DOHH2 (cell line): ENCODE results near the gene NDUFA12.

Experiments used
- H3F3A ChIP-seq: fragments of 200-600 bp; sonication (generic), shearing (Covaris generic); 2 replicates; pipeline ENCODE4 v1.6.0; 2016; ENCODE audit warnings: antibody characterized with exemption, mild to moderate bottlenecking; ENCODE audit not compliant: control insufficient read depth, insufficient read depth
- H3K27ac ChIP-seq: fragments of 200-600 bp; sonication (generic); 2 replicates; pipeline ENCODE4 v1.5.1; 2014; ENCODE audit warnings: low read depth, mild to moderate bottlenecking, low read length, moderate library complexity
- H3K27me3 ChIP-seq: fragments of 200-600 bp; sonication (generic); 2 replicates; pipeline ENCODE4 v1.6.1; 2014; ENCODE audit warnings: mild to moderate bottlenecking, low read length, mixed read lengths; ENCODE audit not compliant: control insufficient read depth
- H3K36me3 ChIP-seq: fragments of 200-600 bp; sonication (generic); 2 replicates; pipeline ENCODE4 v1.6.1; 2014; ENCODE audit warnings: mild to moderate bottlenecking, low read length, moderate library complexity, mixed read lengths; ENCODE audit not compliant: control insufficient read depth
- H3K4me1 ChIP-seq: fragments of 200-600 bp; sonication (generic); 2 replicates; pipeline ENCODE4 v1.6.1; 2014; ENCODE audit warnings: mild to moderate bottlenecking, low read length, mixed read lengths; ENCODE audit not compliant: control insufficient read depth
- H3K4me2 ChIP-seq: fragments of 200-600 bp; sonication (generic); 2 replicates; pipeline ENCODE4 v1.6.0; 2014; ENCODE audit warnings: mild to moderate bottlenecking, low read length, moderate library complexity
- H3K4me3 ChIP-seq: fragments of 200-600 bp; sonication (generic); 2 replicates; pipeline ENCODE4 v1.5.1; 2014; ENCODE audit warnings: mild to moderate bottlenecking, low read length, mixed read lengths
- H3K79me2 ChIP-seq: fragments of 200-600 bp; sonication (generic); 2 replicates; pipeline ENCODE4 v1.6.1; 2014; ENCODE audit warnings: mild to moderate bottlenecking, low read length, mixed read lengths; ENCODE audit not compliant: control insufficient read depth
- H3K9me2 ChIP-seq: fragments of 200-600 bp; sonication (generic); replicated peaks from 2 replicates; pipeline ENCODE4 v1.6.1; 2014; ENCODE audit warnings: mild to moderate bottlenecking, low read length, mixed read lengths; ENCODE audit not compliant: control insufficient read depth
- H3K9me3 ChIP-seq: fragments of 200-600 bp; sonication (generic); 2 replicates; pipeline ENCODE4 v1.6.1; 2014; ENCODE audit warnings: antibody characterized with exemption, low read length, mixed read lengths; ENCODE audit not compliant: control insufficient read depth, insufficient read depth
- H4K20me1 ChIP-seq: fragments of 200-600 bp; sonication (generic); 2 replicates; pipeline ENCODE4 v1.6.0; 2014; ENCODE audit warnings: low read depth, mild to moderate bottlenecking, antibody characterized with exemption, low read length, moderate library complexity; ENCODE audit not compliant: control insufficient read depth, insufficient read depth
- EZH2phosphoT487 ChIP-seq: fragments of 200-600 bp; sonication (generic); IDR thresholded peaks from 2 replicates; pipeline ENCODE4 v1.6.1; 2017; ENCODE audit warnings: borderline replicate concordance, mild to moderate bottlenecking, antibody characterized with exemption, low read length, moderate library complexity, mixed read lengths
- TF ChIP-seq, protein P1 (sequence below): fragments of 200-600 bp; sonication (generic); IDR thresholded peaks from one replicate; pipeline ENCODE4 v1.5.1; 2014; ENCODE audit warnings: antibody characterized with exemption, mild to moderate bottlenecking, low read depth, low read length; ENCODE audit not compliant: poor library complexity, severe bottlenecking

Gene NDUFA12

GRCh38 chr12:94951071-94951934, 52.2 kb downstream of the NDUFA12 start:
- no peak overlapping the region for H3K27ac ChIP-seq
- no peaks in the 10 kb centered on the region for H3K4me1 ChIP-seq
- no peaks in the 10 kb centered on the region for H3K9me3 ChIP-seq
- no peaks in the 10 kb centered on the region for H3F3A ChIP-seq
- no peaks in the 10 kb centered on the region for H3K36me3 ChIP-seq
- no peaks in the 10 kb centered on the region for H3K9me2 ChIP-seq
- no peaks in the 10 kb centered on the region for H4K20me1 ChIP-seq
- H3K79me2 ChIP-seq: no peaks in the 10 kb centered on the region
- H3K4me3 ChIP-seq: no peak overlapping the region
- TF ChIP-seq EZH2phosphoT487: no peak
- TF ChIP-seq, protein P1, sequence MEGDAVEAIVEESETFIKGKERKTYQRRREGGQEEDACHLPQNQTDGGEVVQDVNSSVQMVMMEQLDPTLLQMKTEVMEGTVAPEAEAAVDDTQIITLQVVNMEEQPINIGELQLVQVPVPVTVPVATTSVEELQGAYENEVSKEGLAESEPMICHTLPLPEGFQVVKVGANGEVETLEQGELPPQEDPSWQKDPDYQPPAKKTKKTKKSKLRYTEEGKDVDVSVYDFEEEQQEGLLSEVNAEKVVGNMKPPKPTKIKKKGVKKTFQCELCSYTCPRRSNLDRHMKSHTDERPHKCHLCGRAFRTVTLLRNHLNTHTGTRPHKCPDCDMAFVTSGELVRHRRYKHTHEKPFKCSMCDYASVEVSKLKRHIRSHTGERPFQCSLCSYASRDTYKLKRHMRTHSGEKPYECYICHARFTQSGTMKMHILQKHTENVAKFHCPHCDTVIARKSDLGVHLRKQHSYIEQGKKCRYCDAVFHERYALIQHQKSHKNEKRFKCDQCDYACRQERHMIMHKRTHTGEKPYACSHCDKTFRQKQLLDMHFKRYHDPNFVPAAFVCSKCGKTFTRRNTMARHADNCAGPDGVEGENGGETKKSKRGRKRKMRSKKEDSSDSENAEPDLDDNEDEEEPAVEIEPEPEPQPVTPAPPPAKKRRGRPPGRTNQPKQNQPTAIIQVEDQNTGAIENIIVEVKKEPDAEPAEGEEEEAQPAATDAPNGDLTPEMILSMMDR: no peak
- no peak overlapping the region for H3K4me2 ChIP-seq
- peaks cover 11% of the 10 kb centered on the region for H3K27me3 ChIP-seq

GRCh38 chr12:94948232-94948810, 55.2 kb downstream of the NDUFA12 start:
- TF ChIP-seq, protein P1: no peak
- TF ChIP-seq EZH2phosphoT487: no peak
- H4K20me1 ChIP-seq: no peaks in the 10 kb centered on the region
- no peak overlapping the region for H3K4me2 ChIP-seq
- H3K4me3 ChIP-seq: no peak overlapping the region
- H3K27me3 ChIP-seq: peaks cover 4% of the 10 kb centered on the region; the same call in 1 of the 2 replicates
- no peaks in the 10 kb centered on the region for H3K79me2 ChIP-seq
- H3F3A ChIP-seq: no peaks in the 10 kb centered on the region
- H3K9me3 ChIP-seq: no peaks in the 10 kb centered on the region
- no peaks in the 10 kb centered on the region for H3K9me2 ChIP-seq
- H3K36me3 ChIP-seq: no peaks in the 10 kb centered on the region
- H3K4me1 ChIP-seq: peaks cover 4% of the 10 kb centered on the region
- no peak overlapping the region for H3K27ac ChIP-seq

GRCh38 chr12:94942663-94943062, 60.8 kb downstream of the NDUFA12 start:
- Histone ChIP-seq H3K79me2 (no peaks in the 10 kb centered on the region), H3K9me2 (no peaks in the 10 kb centered on the region), H3K27ac (no peak overlapping the region), H4K20me1 (no peaks in the 10 kb centered on the region), H3K27me3 (no peaks in the 10 kb centered on the region), H3F3A (no peaks in the 10 kb centered on the region), H3K9me3 (no peaks in the 10 kb centered on the region), H3K4me2 (no peak overlapping the region), H3K4me3 (no peak overlapping the region), H3K4me1 (peaks cover 4% of the 10 kb centered on the region), H3K36me3 (no peaks in the 10 kb centered on the region)
- TF ChIP-seq, protein P1: no peak
- no peak for TF ChIP-seq EZH2phosphoT487
